HEK293T (cell line): ENCODE data around the gene PCBP3.

ENCODE experiments used
- CTCF ChIA-PET: fragments of 350-600 bp; formaldehyde crosslinking; extraction: SDS; loops from one replicate; lab custom pipeline; 2021; ENCODE audit warnings: antibody characterized with exemption, inconsistent platforms; lab: Yijun Ruan, JAX
- POLR2A ChIA-PET: fragments of 350-600 bp; formaldehyde crosslinking; extraction: SDS; loops from one replicate; lab custom pipeline; 2020; ENCODE audit warnings: antibody characterized with exemption, inconsistent platforms; lab: Yijun Ruan, JAX
- DNase-seq: peaks from one replicate; pipeline ENCODE4 v3.0.0; 2012; ENCODE audit warnings: mixed read lengths; ENCODE audit errors: extremely low spot score
- ARNT ChIP-seq: fragments of 450-650 bp; IDR thresholded peaks from 2 replicates; pipeline ENCODE4 v1.6.1; 2017; ENCODE audit warnings: mild to moderate bottlenecking
- BHLHE40 ChIP-seq: fragments of 450-650 bp; IDR thresholded peaks from 2 replicates; pipeline ENCODE4 v1.6.1; 2016; ENCODE audit warnings: mild to moderate bottlenecking, moderate library complexity, borderline replicate concordance
- CTBP1 ChIP-seq: fragments of 450-650 bp; IDR thresholded peaks from 2 replicates; pipeline ENCODE4 v1.6.1; 2016; ENCODE audit warnings: borderline replicate concordance
- ELF4 ChIP-seq: fragments of 450-650 bp; IDR thresholded peaks from 2 replicates; pipeline ENCODE4 v1.6.1; 2017; ENCODE audit warnings: antibody characterized with exemption
- FOXA1 ChIP-seq: fragments of 450-650 bp; IDR thresholded peaks from 2 replicates; pipeline ENCODE4 v1.6.1; 2016; ENCODE audit warnings: mild to moderate bottlenecking
- FOXK2 ChIP-seq: fragments of 450-650 bp; IDR thresholded peaks from 2 replicates; pipeline ENCODE4 v1.6.1; 2016; ENCODE audit warnings: mild to moderate bottlenecking
- FOXM1 ChIP-seq: fragments of 450-650 bp; IDR thresholded peaks from 2 replicates; pipeline ENCODE4 v1.6.1; 2017; ENCODE audit warnings: mild to moderate bottlenecking, borderline replicate concordance
- HDGF ChIP-seq: fragments of 450-650 bp; IDR thresholded peaks from 2 replicates; pipeline ENCODE4 v1.6.1; 2017; ENCODE audit warnings: antibody characterized with exemption, borderline replicate concordance
- L3MBTL2 ChIP-seq: fragments of 450-650 bp; conservative IDR thresholded peaks from 2 replicates; pipeline ENCODE4 v1.6.1; 2016; ENCODE audit warnings: mild to moderate bottlenecking
- LEF1 ChIP-seq: fragments of 450-650 bp; IDR thresholded peaks from 2 replicates; pipeline ENCODE4 v1.6.1; 2017; ENCODE audit warnings: mild to moderate bottlenecking, borderline replicate concordance
- NFRKB ChIP-seq: fragments of 450-650 bp; IDR thresholded peaks from 2 replicates; pipeline ENCODE4 v1.6.1; 2016; ENCODE audit warnings: mild to moderate bottlenecking, moderate library complexity
- PKNOX1 ChIP-seq: fragments of 450-650 bp; IDR thresholded peaks from 2 replicates; pipeline ENCODE4 v1.6.1; 2016
- SP1 ChIP-seq: fragments of 450-650 bp; IDR thresholded peaks from 2 replicates; pipeline ENCODE4 v1.6.1; 2017
- SUZ12 ChIP-seq: fragments of 450-650 bp; IDR thresholded peaks from 2 replicates; pipeline ENCODE4 v1.6.1; 2016; ENCODE audit warnings: mild to moderate bottlenecking
- TARDBP ChIP-seq: fragments of 450-650 bp; IDR thresholded peaks from 2 replicates; pipeline ENCODE4 v1.6.1; 2016
- ZNF384 ChIP-seq: fragments of 450-650 bp; IDR thresholded peaks from 2 replicates; pipeline ENCODE4 v1.6.1; 2016

Gene PCBP3

GRCh38 chr21:45742247-45742646, 98.7 kb downstream of the PCBP3 start:
- no peak for DNase-seq
- TF ChIP-seq BHLHE40 (no peak), ARNT (no peak), FOXA1 (no peak), PKNOX1 (no peak)
- POLR2A ChIA-PET: no interaction called here
- CTCF ChIA-PET: no interaction called here

- DNase-seq: no peak
- TF ChIP-seq BHLHE40 (no peak), PKNOX1 (no peak)
- POLR2A ChIA-PET: no interaction called here
- CTCF ChIA-PET: interaction anchor here (0.6 kb wide), 1 partner anchor 10 kb away, joined by 3 read pairs; no protein-coding TSS in a partner anchor
These were observed 101.7 kb downstream of the PCBP3 start for GRCh38 chr21:45745256-45745655.

GRCh38 chr21:45747233-45747766, 103.8 kb downstream of the PCBP3 start:
- no peak for TF ChIP-seq FOXA1
- TF ChIP-seq SP1: no peak
- DNase-seq: no peak
- ChIA-PET POLR2A (no interaction called here), CTCF (no interaction called here)

- TF ChIP-seq FOXM1: no peak
- no peak for TF ChIP-seq TARDBP
- no peak for TF ChIP-seq LEF1
- no peak for TF ChIP-seq ARNT
- TF ChIP-seq NFRKB: no peak
- TF ChIP-seq ELF4: no peak
- TF ChIP-seq ZNF384: no peak
- no peak for TF ChIP-seq FOXA1
- TF ChIP-seq HDGF: no peak
- TF ChIP-seq SP1: no peak
- TF ChIP-seq PKNOX1: no peak
- no peak for TF ChIP-seq CTBP1
- TF ChIP-seq SUZ12: no peak
- TF ChIP-seq L3MBTL2: no peak
- TF ChIP-seq FOXK2: no peak
- TF ChIP-seq BHLHE40: no peak
- CTCF ChIA-PET: no interaction called here
- POLR2A ChIA-PET: no interaction called here
- DNase-seq: no peak
These were observed 104.4 kb downstream of the PCBP3 start for GRCh38 chr21:45747802-45748445.

- ChIA-PET POLR2A (no interaction called here), CTCF (no interaction called here)
- TF ChIP-seq ARNT (no peak), TARDBP (no peak), FOXA1 (no peak), CTBP1 (no peak), L3MBTL2 (no peak), FOXM1 (no peak), PKNOX1 (no peak), SP1 (no peak), LEF1 (no peak), ZNF384 (no peak), ELF4 (no peak), FOXK2 (no peak), NFRKB (no peak), HDGF (no peak), SUZ12 (no peak), BHLHE40 (no peak)
- no peak for DNase-seq
These were observed 105.1 kb downstream of the PCBP3 start for GRCh38 chr21:45748593-45748992.

GRCh38 chr21:45749974-45750373, 106.4 kb downstream of the PCBP3 start:
- no peak for DNase-seq
- CTCF ChIA-PET: no interaction called here
- TF ChIP-seq SP1 (no peak), NFRKB (no peak), FOXK2 (no peak), PKNOX1 (no peak)
- POLR2A ChIA-PET: no interaction called here
